HCT116 (cell line): ENCODE results near the gene RGL3. TPM values are rescaled to one million over a fixed set of nuclear protein-coding genes. Genes with fewer than 3 reads are reported as not detected.

Experiments used
- TCF7L2 ChIP-seq: IDR thresholded peaks from 2 replicates; pipeline ENCODE4 v1.7.0; 2011; ENCODE audit warnings: borderline replicate concordance, inconsistent platforms; ENCODE audit not compliant: insufficient read depth, insufficient read length; ENCODE audit errors: extremely low read depth
- total RNA-seq: library from RNA; stranded (reverse); gene quantifications from one replicate; pipeline ENCODE4 v1.2.1, GENCODE V29; 2021; ENCODE audit not compliant: unreplicated experiment
- TF ChIP-seq, protein P1 (sequence below), 3 experiments: fragments of 200-600 bp in 1 of 3; sonication (generic) in 1 of 3; IDR thresholded peaks in 2 of 3; conservative IDR thresholded peaks in 1 of 3; 2 replicates each; pipeline ENCODE4 v1.5.1; 2012 to 2017; ENCODE audit warnings: low read depth in 2 of 3, low read length in 2 of 3, antibody characterized with exemption in 1 of 3, borderline replicate concordance in 1 of 3, control low read depth in 1 of 3, mild to moderate bottlenecking in 1 of 3, mixed read lengths in 1 of 3, mixed run types in 1 of 3, moderate library complexity in 1 of 3; ENCODE audit not compliant: insufficient read depth in 1 of 3
- TF ChIP-seq, protein P2 (sequence below): IDR thresholded peaks from 2 replicates; pipeline ENCODE4 v1.6.1; 2012
- TF ChIP-seq, protein P3 (sequence below): IDR thresholded peaks from 2 replicates; pipeline ENCODE4 v1.6.1; 2012; ENCODE audit warnings: low read depth

RGL3 gene
- total RNA-seq, 1 experiment from 2014 or later, result 99.2 TPM

DNA sequence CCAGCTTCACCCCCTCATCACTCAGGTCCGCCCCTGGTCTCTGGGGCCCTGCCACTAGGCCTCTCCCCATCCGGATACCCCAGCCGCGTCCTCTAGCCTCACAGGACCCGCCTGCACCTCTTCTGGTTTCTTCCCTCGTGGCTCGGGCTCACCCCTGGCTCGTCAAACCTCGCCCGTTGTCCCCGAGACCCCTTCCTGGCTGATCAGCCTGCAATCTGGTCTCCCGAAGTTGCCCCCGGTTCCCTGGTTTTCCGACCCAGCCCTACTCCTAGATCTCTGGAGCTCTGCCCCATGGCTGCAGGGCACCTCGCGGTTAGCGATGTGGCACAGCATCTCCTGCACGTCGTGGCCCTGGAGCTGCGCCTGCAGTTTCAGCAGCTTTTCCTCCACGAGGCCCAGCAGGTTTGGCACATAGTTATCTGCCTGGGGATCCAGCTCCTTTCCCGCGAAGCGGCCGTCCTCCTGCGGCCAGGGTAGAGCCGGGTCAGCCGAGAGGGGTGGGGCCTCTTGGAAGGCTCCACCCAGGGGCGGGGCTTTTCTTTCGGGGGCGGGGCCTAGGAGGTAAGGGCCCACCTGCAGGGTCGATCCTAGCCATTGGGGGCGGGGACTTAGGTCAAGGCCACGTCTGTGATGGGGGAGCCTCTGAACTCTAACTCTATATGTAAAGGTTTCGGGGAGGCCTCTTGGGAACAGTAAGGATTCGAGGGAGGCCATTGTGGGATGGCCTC is 2.4 kb upstream of the RGL3 start (continued):
- TF ChIP-seq, protein P1, sequence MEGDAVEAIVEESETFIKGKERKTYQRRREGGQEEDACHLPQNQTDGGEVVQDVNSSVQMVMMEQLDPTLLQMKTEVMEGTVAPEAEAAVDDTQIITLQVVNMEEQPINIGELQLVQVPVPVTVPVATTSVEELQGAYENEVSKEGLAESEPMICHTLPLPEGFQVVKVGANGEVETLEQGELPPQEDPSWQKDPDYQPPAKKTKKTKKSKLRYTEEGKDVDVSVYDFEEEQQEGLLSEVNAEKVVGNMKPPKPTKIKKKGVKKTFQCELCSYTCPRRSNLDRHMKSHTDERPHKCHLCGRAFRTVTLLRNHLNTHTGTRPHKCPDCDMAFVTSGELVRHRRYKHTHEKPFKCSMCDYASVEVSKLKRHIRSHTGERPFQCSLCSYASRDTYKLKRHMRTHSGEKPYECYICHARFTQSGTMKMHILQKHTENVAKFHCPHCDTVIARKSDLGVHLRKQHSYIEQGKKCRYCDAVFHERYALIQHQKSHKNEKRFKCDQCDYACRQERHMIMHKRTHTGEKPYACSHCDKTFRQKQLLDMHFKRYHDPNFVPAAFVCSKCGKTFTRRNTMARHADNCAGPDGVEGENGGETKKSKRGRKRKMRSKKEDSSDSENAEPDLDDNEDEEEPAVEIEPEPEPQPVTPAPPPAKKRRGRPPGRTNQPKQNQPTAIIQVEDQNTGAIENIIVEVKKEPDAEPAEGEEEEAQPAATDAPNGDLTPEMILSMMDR (IDR thresholded peaks at IDR 0.05 in 2 of 3, conservative IDR thresholded peaks at IDR 0.05 in 1 of 3; ENCODE audit: borderline replicate concordance in 1 of 3, insufficient read depth in 1 of 3, low read depth in 2 of 3, low read length in 2 of 3), result no peak
- TF ChIP-seq, protein P2, sequence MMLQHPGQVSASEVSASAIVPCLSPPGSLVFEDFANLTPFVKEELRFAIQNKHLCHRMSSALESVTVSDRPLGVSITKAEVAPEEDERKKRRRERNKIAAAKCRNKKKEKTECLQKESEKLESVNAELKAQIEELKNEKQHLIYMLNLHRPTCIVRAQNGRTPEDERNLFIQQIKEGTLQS, result no peak
- TF ChIP-seq, protein P3, sequence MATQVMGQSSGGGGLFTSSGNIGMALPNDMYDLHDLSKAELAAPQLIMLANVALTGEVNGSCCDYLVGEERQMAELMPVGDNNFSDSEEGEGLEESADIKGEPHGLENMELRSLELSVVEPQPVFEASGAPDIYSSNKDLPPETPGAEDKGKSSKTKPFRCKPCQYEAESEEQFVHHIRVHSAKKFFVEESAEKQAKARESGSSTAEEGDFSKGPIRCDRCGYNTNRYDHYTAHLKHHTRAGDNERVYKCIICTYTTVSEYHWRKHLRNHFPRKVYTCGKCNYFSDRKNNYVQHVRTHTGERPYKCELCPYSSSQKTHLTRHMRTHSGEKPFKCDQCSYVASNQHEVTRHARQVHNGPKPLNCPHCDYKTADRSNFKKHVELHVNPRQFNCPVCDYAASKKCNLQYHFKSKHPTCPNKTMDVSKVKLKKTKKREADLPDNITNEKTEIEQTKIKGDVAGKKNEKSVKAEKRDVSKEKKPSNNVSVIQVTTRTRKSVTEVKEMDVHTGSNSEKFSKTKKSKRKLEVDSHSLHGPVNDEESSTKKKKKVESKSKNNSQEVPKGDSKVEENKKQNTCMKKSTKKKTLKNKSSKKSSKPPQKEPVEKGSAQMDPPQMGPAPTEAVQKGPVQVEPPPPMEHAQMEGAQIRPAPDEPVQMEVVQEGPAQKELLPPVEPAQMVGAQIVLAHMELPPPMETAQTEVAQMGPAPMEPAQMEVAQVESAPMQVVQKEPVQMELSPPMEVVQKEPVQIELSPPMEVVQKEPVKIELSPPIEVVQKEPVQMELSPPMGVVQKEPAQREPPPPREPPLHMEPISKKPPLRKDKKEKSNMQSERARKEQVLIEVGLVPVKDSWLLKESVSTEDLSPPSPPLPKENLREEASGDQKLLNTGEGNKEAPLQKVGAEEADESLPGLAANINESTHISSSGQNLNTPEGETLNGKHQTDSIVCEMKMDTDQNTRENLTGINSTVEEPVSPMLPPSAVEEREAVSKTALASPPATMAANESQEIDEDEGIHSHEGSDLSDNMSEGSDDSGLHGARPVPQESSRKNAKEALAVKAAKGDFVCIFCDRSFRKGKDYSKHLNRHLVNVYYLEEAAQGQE, result no peak
- TF ChIP-seq TCF7L2, result no peak
- TF ChIP-seq, all 23 proteins: peak for 0
